Measurements from ENCODE around the gene MVB12B. TPM values are rescaled to one million over a fixed set of nuclear protein-coding genes. Genes with fewer than 3 reads are reported as not detected.

Gene MVB12B
- total RNA-seq, 1 donor = 5.4 TPM

GRCh38 chr9:126411948-126412284 is 85.3 kb downstream of the MVB12B start:
- Histone ChIP-seq H3K9me3 (ENCODE audit: low read depth, low read length) (no peaks in the 10 kb centered on the region), H3K27ac (ENCODE audit: low read depth, low read length) (peak overlapping the region; percentile 77), H3K36me3 (ENCODE audit: insufficient read depth, low read length) (no peaks in the 10 kb centered on the region), H3K4me1 (ENCODE audit: insufficient read depth, low read length) (peaks cover 18% of the 10 kb centered on the region), H3K79me2 (ENCODE audit: insufficient read depth, low read length) (no peaks in the 10 kb centered on the region), H3K27me3 (ENCODE audit: insufficient read depth, low read length) (no peaks in the 10 kb centered on the region), H2AFZ (ENCODE audit: low read length) (peak overlapping the region; percentile 6), H3K4me3 (ENCODE audit: insufficient read depth, low read length) (peak overlapping the region; percentile 66), H3K4me2 (ENCODE audit: insufficient read depth, low read length) (peak overlapping the region; percentile 90), H4K20me1 (ENCODE audit: insufficient read depth, low read length) (no peaks in the 10 kb centered on the region)
- TF ChIP-seq CTCF (IDR thresholded peaks at IDR 0.05; ENCODE audit: extremely low read depth, low read depth, low read length) = no peak
- DNase-seq (ENCODE audit: insufficient read length, low spot score, missing footprints) = peak; percentile 74

- Histone ChIP-seq H3K4me3 (ENCODE audit: insufficient read depth, low read length) (no peak overlapping the region), H4K20me1 (ENCODE audit: insufficient read depth, low read length) (no peaks in the 10 kb centered on the region), H3K27me3 (ENCODE audit: insufficient read depth, low read length) (no peaks in the 10 kb centered on the region), H3K4me2 (ENCODE audit: insufficient read depth, low read length) (no peak overlapping the region), H3K4me1 (ENCODE audit: insufficient read depth, low read length) (peaks cover 12% of the 10 kb centered on the region), H3K79me2 (ENCODE audit: insufficient read depth, low read length) (no peaks in the 10 kb centered on the region), H2AFZ (ENCODE audit: low read length) (no peak overlapping the region), H3K27ac (ENCODE audit: low read depth, low read length) (no peak overlapping the region), H3K36me3 (ENCODE audit: insufficient read depth, low read length) (no peaks in the 10 kb centered on the region), H3K9me3 (ENCODE audit: low read depth, low read length) (no peaks in the 10 kb centered on the region)
- no peak for TF ChIP-seq CTCF (IDR thresholded peaks at IDR 0.05; ENCODE audit: extremely low read depth, low read depth, low read length)
- DNase-seq (ENCODE audit: insufficient read length, low spot score, missing footprints) = no peak
These were observed 86.3 kb downstream of the MVB12B start for GRCh38 chr9:126412905-126413304.

GRCh38 chr9:126413391-126414068 is 86.9 kb downstream of the MVB12B start:
- peaks cover 12% of the 10 kb centered on the region for H3K4me1 ChIP-seq (ENCODE audit: insufficient read depth, low read length)
- no peak overlapping the region for H3K4me2 ChIP-seq (ENCODE audit: insufficient read depth, low read length)
- no peaks in the 10 kb centered on the region for H3K9me3 ChIP-seq (ENCODE audit: low read depth, low read length)

More at GRCh38 chr9:126413391-126414068, 86.9 kb downstream of the MVB12B start:
- TF ChIP-seq CTCF (IDR thresholded peaks at IDR 0.05; ENCODE audit: extremely low read depth, low read depth, low read length) = no peak
- Histone ChIP-seq H4K20me1 (ENCODE audit: insufficient read depth, low read length) (no peaks in the 10 kb centered on the region), H3K4me3 (ENCODE audit: insufficient read depth, low read length) (no peak overlapping the region), H3K79me2 (ENCODE audit: insufficient read depth, low read length) (no peaks in the 10 kb centered on the region), H3K27ac (ENCODE audit: low read depth, low read length) (no peak overlapping the region), H2AFZ (ENCODE audit: low read length) (no peak overlapping the region), H3K27me3 (ENCODE audit: insufficient read depth, low read length) (no peaks in the 10 kb centered on the region), H3K36me3 (ENCODE audit: insufficient read depth, low read length) (no peaks in the 10 kb centered on the region)
- no peak for DNase-seq (ENCODE audit: insufficient read length, low spot score, missing footprints)
